Breast epithelium (tissue), 3 donors: Measurements from ENCODE around the gene ST8SIA3.

Source experiments
- POLR2A ChIP-seq: fragments of 450-650 bp; IDR thresholded peaks from one replicate; pipeline ENCODE4 v1.6.1; 2016; ENCODE audit warnings: antibody characterized with exemption, mild to moderate bottlenecking, moderate library complexity
- POLR2AphosphoS5 ChIP-seq, 3 donors: sonication (generic); formaldehyde crosslinking; IDR thresholded peaks; one replicate each; pipeline ENCODE4 v1.6.1; 2017; ENCODE audit warnings: antibody characterized with exemption in 3 of 3
- TF ChIP-seq, protein P1 (sequence below), 3 donors: fragments of 450-650 bp; IDR thresholded peaks; one replicate each; pipeline ENCODE4 v1.5.1; 2016 to 2017; ENCODE audit warnings: antibody characterized with exemption in 3 of 3, mild to moderate bottlenecking in 3 of 3, moderate library complexity in 3 of 3

DNA sequence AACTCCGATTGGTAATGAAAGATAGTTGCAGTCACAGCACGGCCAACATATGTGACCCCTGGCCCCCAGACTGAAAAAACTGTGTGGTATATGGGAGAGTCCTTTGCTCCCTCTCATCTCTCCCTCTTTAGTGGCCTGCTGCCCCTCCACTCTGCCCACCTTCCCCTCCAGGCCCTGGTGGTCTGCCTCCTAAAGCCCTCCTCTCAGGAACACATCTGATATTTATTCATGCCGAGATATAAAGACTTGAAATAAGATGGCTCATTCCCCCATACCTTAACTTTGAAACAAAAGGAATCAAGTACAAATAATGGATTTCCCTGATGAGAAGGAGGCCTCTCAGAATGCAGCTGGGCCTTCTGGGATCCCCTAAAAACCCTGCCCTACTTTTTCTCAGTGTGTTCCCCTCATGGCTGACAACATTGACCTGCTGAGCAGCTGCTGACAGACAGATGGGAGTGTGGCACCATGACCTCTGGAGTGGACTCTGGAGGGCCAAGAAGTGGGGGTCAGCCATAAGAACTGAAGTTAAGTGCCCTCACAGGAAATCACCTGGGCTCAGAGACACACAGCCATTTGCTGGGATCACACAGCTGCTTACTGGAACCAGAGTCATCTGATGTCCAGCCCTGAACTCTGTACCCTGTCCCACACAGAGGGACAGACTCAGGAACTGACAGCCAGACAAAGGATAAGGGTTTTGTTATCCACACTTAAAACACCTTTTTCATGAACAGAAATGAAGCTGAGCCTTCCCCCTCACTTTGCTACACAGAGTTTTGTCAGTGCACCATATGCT, 39.8 kb upstream of the ST8SIA3 start:
- TF ChIP-seq POLR2A (no peak), POLR2AphosphoS5 (IDR thresholded peaks at IDR 0.05) (no peak)
- TF ChIP-seq, protein P1, sequence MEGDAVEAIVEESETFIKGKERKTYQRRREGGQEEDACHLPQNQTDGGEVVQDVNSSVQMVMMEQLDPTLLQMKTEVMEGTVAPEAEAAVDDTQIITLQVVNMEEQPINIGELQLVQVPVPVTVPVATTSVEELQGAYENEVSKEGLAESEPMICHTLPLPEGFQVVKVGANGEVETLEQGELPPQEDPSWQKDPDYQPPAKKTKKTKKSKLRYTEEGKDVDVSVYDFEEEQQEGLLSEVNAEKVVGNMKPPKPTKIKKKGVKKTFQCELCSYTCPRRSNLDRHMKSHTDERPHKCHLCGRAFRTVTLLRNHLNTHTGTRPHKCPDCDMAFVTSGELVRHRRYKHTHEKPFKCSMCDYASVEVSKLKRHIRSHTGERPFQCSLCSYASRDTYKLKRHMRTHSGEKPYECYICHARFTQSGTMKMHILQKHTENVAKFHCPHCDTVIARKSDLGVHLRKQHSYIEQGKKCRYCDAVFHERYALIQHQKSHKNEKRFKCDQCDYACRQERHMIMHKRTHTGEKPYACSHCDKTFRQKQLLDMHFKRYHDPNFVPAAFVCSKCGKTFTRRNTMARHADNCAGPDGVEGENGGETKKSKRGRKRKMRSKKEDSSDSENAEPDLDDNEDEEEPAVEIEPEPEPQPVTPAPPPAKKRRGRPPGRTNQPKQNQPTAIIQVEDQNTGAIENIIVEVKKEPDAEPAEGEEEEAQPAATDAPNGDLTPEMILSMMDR (IDR thresholded peaks at IDR 0.05): no peak
